SK-N-SH treated with all-trans-retinoic acid at 6 μM for 48 hours (cell line): ENCODE results near the gene MST1.

Experiments
- ATAC-seq: fragments of 200-7000 bp; cut with Tn5 transposase; 3 replicates; pipeline ENCODE4 v1.9.1; 2020; ENCODE audit warnings: mild to moderate bottlenecking, moderate library complexity
- ARNTL ChIP-seq: fragments of 450-650 bp; formaldehyde crosslinking; IDR thresholded peaks from 2 replicates; pipeline ENCODE4 v1.5.0; 2020; ENCODE audit warnings: low read depth, mild to moderate bottlenecking, moderate library complexity, borderline replicate concordance
- BACH2 ChIP-seq: fragments of 250-450 bp; sonication (Bioruptor Pico); IDR thresholded peaks from 2 replicates; pipeline ENCODE4 v1.9.0; 2021; ENCODE audit warnings: mild to moderate bottlenecking, borderline replicate concordance
- CREB5 ChIP-seq: fragments of 250-450 bp; sonication (Bioruptor Pico); IDR thresholded peaks from 2 replicates; pipeline ENCODE4 v1.5.1; 2020; ENCODE audit warnings: low read depth, mild to moderate bottlenecking, moderate library complexity
- CSDC2 ChIP-seq: fragments of 250-450 bp; sonication (Bioruptor Pico); IDR thresholded peaks from 2 replicates; pipeline ENCODE4 v1.5.0; 2020; ENCODE audit warnings: mild to moderate bottlenecking, moderate library complexity
- ESRRG ChIP-seq: fragments of 250-450 bp; sonication (Bioruptor Pico); IDR thresholded peaks from 2 replicates; pipeline ENCODE4 v1.6.1; 2021; ENCODE audit warnings: mild to moderate bottlenecking
- GLIS3 ChIP-seq: fragments of 250-450 bp; sonication (Bioruptor Pico); IDR thresholded peaks from 2 replicates; pipeline ENCODE4 v1.5.0; 2020; ENCODE audit warnings: mild to moderate bottlenecking, moderate library complexity
- ISL1 ChIP-seq: fragments of 250-450 bp; sonication (Bioruptor Pico); IDR thresholded peaks from 2 replicates; pipeline ENCODE4 v2.1.2; 2022; ENCODE audit warnings: mild to moderate bottlenecking, moderate library complexity
- OSR1 ChIP-seq: fragments of 250-450 bp; sonication (Bioruptor Pico); IDR thresholded peaks from 2 replicates; pipeline ENCODE4 v1.8.0; 2022; ENCODE audit warnings: moderate library complexity, mild to moderate bottlenecking, inconsistent platforms
- PATZ1 ChIP-seq: fragments of 250-450 bp; sonication (Bioruptor Pico); IDR thresholded peaks from 2 replicates; pipeline ENCODE4 v1.8.0; 2020; ENCODE audit warnings: mild to moderate bottlenecking, moderate library complexity, borderline replicate concordance
- POU6F1 ChIP-seq: fragments of 250-450 bp; sonication (Bioruptor Pico); IDR thresholded peaks from 2 replicates; pipeline ENCODE4 v1.8.0; 2021; ENCODE audit warnings: low read depth, mild to moderate bottlenecking, moderate library complexity, borderline replicate concordance
- PPARA ChIP-seq: fragments of 250-450 bp; sonication (Bioruptor Pico); IDR thresholded peaks from 2 replicates; pipeline ENCODE4 v1.5.0; 2020; ENCODE audit warnings: mild to moderate bottlenecking, borderline replicate concordance
- RARB ChIP-seq: fragments of 250-450 bp; sonication (Bioruptor Pico); IDR thresholded peaks from 2 replicates; pipeline ENCODE4 v1.8.0; 2021; ENCODE audit warnings: mild to moderate bottlenecking, moderate library complexity
- TCF4 ChIP-seq: fragments of 250-450 bp; sonication (Bioruptor Pico); IDR thresholded peaks from 2 replicates; pipeline ENCODE4 v1.8.0; 2021; ENCODE audit warnings: mild to moderate bottlenecking, moderate library complexity, borderline replicate concordance
- TOX ChIP-seq: fragments of 250-450 bp; sonication (Bioruptor Pico); IDR thresholded peaks from 2 replicates; pipeline ENCODE4 v1.8.0; 2021; ENCODE audit warnings: mild to moderate bottlenecking, moderate library complexity, borderline replicate concordance
- ZFP3 ChIP-seq: fragments of 250-450 bp; sonication (Bioruptor Pico); IDR thresholded peaks from 2 replicates; pipeline ENCODE4 v1.5.0; 2020; ENCODE audit warnings: mild to moderate bottlenecking, moderate library complexity
- ZFP30 ChIP-seq: fragments of 450-650 bp; formaldehyde crosslinking; IDR thresholded peaks from 2 replicates; pipeline ENCODE4 v1.5.0; 2022; ENCODE audit warnings: mild to moderate bottlenecking, moderate library complexity
- ZNF565 ChIP-seq: fragments of 450-650 bp; formaldehyde crosslinking; conservative IDR thresholded peaks from 2 replicates; pipeline ENCODE4 v1.5.0; 2020; ENCODE audit warnings: low read depth, mild to moderate bottlenecking, moderate library complexity
- ZNF70 ChIP-seq: fragments of 450-650 bp; formaldehyde crosslinking; IDR thresholded peaks from 2 replicates; pipeline ENCODE4 v1.5.0; 2020; ENCODE audit warnings: mild to moderate bottlenecking, moderate library complexity
- TF ChIP-seq, protein P1 (sequence below): fragments of 250-450 bp; sonication (Bioruptor Pico); IDR thresholded peaks from 2 replicates; pipeline ENCODE4 v1.5.0; 2020; ENCODE audit warnings: mild to moderate bottlenecking, moderate library complexity

Gene MST1

GRCh38 chr3:49665822-49666519, 23.3 kb downstream of the MST1 start (continued):
- TF ChIP-seq BACH2 (CRISPR knock-in tag) (no peak), ARNTL (CRISPR knock-in tag) (no peak), OSR1 (CRISPR knock-in tag) (no peak), ZNF565 (CRISPR knock-in tag) (no peak), ESRRG (CRISPR knock-in tag) (no peak), RARB (CRISPR knock-in tag) (no peak), ZFP3 (CRISPR knock-in tag) (no peak)

DNA sequence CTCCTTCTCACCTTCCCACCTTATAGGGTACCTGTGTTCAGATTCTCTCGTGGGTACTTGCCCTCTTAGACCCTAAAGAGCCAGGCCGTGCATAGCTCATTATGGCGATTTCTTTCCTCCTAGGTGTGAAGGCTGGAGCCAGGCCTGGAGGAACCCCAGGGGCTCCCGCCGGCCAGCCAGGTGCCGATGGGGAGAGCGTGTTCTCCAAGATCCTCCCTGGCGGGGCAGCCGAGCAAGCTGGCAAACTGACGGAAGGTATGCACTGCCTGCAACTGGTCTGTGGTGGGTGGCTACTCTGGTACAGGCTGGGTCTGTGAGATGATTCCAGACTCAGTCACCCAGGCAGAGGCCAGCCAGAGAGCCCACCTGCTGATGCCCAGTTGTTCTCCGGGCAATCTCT, 25.0 kb downstream of the MST1 start:
- no peak for TF ChIP-seq TCF4 (CRISPR knock-in tag)
- TF ChIP-seq BACH2 (CRISPR knock-in tag) = no peak
- TF ChIP-seq PPARA (CRISPR knock-in tag) = no peak
- TF ChIP-seq ISL1 (CRISPR knock-in tag) = no peak
- TF ChIP-seq, protein P1, sequence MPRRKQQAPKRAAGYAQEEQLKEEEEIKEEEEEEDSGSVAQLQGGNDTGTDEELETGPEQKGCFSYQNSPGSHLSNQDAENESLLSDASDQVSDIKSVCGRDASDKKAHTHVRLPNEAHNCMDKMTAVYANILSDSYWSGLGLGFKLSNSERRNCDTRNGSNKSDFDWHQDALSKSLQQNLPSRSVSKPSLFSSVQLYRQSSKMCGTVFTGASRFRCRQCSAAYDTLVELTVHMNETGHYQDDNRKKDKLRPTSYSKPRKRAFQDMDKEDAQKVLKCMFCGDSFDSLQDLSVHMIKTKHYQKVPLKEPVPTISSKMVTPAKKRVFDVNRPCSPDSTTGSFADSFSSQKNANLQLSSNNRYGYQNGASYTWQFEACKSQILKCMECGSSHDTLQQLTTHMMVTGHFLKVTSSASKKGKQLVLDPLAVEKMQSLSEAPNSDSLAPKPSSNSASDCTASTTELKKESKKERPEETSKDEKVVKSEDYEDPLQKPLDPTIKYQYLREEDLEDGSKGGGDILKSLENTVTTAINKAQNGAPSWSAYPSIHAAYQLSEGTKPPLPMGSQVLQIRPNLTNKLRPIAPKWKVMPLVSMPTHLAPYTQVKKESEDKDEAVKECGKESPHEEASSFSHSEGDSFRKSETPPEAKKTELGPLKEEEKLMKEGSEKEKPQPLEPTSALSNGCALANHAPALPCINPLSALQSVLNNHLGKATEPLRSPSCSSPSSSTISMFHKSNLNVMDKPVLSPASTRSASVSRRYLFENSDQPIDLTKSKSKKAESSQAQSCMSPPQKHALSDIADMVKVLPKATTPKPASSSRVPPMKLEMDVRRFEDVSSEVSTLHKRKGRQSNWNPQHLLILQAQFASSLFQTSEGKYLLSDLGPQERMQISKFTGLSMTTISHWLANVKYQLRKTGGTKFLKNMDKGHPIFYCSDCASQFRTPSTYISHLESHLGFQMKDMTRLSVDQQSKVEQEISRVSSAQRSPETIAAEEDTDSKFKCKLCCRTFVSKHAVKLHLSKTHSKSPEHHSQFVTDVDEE (CRISPR knock-in tag) = no peak
- no peak for TF ChIP-seq ZNF70 (CRISPR knock-in tag)
- no peak for TF ChIP-seq GLIS3
- TF ChIP-seq CSDC2 = no peak
- no peak for TF ChIP-seq ARNTL (CRISPR knock-in tag)
- TF ChIP-seq ZFP30 (CRISPR knock-in tag) = no peak
- TF ChIP-seq CREB5 = no peak
- no peak for TF ChIP-seq ZNF565 (CRISPR knock-in tag)
- no peak for TF ChIP-seq ZFP3 (CRISPR knock-in tag)
- TF ChIP-seq OSR1 (CRISPR knock-in tag) = no peak
- ATAC-seq = no peak

DNA sequence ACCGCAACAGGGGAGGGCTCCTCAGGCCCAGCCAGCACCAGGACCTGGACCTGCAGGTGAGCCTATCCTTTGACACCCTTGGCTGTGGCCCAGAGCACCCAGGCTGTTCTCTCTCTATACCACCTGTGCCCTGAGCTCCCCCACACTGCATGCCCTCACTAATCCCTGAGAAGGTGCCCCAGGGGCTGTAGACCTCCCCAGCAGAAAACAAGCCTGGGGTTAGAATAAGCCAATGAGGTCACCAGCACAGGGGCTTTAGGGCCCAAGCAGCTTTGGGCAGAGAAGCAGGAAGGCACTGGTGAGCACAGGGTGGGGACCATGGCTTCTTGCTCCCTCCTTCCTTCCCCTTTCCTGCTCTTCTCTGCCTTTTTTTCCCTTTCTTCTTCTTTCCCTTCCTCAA, 25.4 kb downstream of the MST1 start:
- TF ChIP-seq POU6F1 (CRISPR knock-in tag) (no peak), PATZ1 (no peak)
- ATAC-seq = no peak

- ATAC-seq = no peak
Measured at GRCh38 chr3:49662720-49663413, 26.4 kb downstream of the MST1 start.

More at GRCh38 chr3:49662720-49663413, 26.4 kb downstream of the MST1 start:
- TF ChIP-seq RARB (CRISPR knock-in tag) (no peak), OSR1 (CRISPR knock-in tag) (no peak), ZFP3 (CRISPR knock-in tag) (no peak), ZFP30 (CRISPR knock-in tag) (no peak), BACH2 (CRISPR knock-in tag) (no peak), TOX (CRISPR knock-in tag) (no peak), POU6F1 (CRISPR knock-in tag) (no peak), CREB5 (no peak), ZNF70 (CRISPR knock-in tag) (no peak), CSDC2 (no peak)
- TF ChIP-seq, all 23 proteins: peak for 0
